WTC11 (cell line): ENCODE measurements around the gene IRAK2. TPM values are rescaled to one million over a fixed set of nuclear protein-coding genes. Genes with fewer than 3 reads are reported as not detected.

Experiments used
- ATAC-seq: fragments of 200-7000 bp; cut with Tn5 transposase; 2 replicates; pipeline ENCODE4 v1.10.0; 2021; ENCODE audit warnings: mild to moderate bottlenecking, moderate library complexity
- CTCF ChIA-PET: fragments of 300-600 bp; sonication (Branson Sonifier 250); formaldehyde crosslinking; loops from one replicate; lab custom pipeline; 2021; ENCODE audit warnings: antibody characterized with exemption; lab: Charles Lee
- POLR2A ChIA-PET: fragments of 350-600 bp; sonication (Branson Sonifier 250); formaldehyde crosslinking; loops from one replicate; lab custom pipeline; 2021; ENCODE audit warnings: antibody characterized with exemption; lab: Charles Lee
- DNase-seq: peaks from one replicate; pipeline ENCODE4 v3.0.0; 2021; ENCODE audit warnings: low spot score
- H3K27ac Mint-ChIP-seq: 2 replicates; pipeline ENCODE4 v1.8.0; 2021; ENCODE audit warnings: mixed read lengths
- H3K27me3 Mint-ChIP-seq: 2 replicates; pipeline ENCODE4 v1.8.0; 2021; ENCODE audit warnings: low read depth, mild to moderate bottlenecking, moderate library complexity, mixed read lengths
- H3K36me3 Mint-ChIP-seq: 2 replicates; pipeline ENCODE4 v1.8.0; 2021; ENCODE audit warnings: mixed read lengths
- H3K4me1 Mint-ChIP-seq: 2 replicates; pipeline ENCODE4 v1.8.0; 2022; ENCODE audit warnings: mixed read lengths
- H3K4me3 Mint-ChIP-seq: 2 replicates; pipeline ENCODE4 v1.8.0; 2021; ENCODE audit warnings: mild to moderate bottlenecking, moderate library complexity, mixed read lengths
- H3K9me3 Mint-ChIP-seq: 2 replicates; pipeline ENCODE4 v1.8.0; 2021; ENCODE audit warnings: mixed read lengths
- CREM ChIP-seq: sonication (generic); formaldehyde crosslinking; IDR thresholded peaks from 2 replicates; pipeline ENCODE4 v1.8.1; 2022; ENCODE audit warnings: mild to moderate bottlenecking, missing genetic modification reagents, moderate library complexity
- E2F5 ChIP-seq: sonication (generic); formaldehyde crosslinking; IDR thresholded peaks from 2 replicates; pipeline ENCODE4 v1.8.1; 2022; ENCODE audit warnings: mild to moderate bottlenecking, moderate library complexity, missing genetic modification reagents
- ESRRA ChIP-seq: sonication (generic); formaldehyde crosslinking; IDR thresholded peaks from 2 replicates; pipeline ENCODE4 v1.8.1; 2022; ENCODE audit warnings: mild to moderate bottlenecking, missing genetic modification reagents, borderline replicate concordance
- IRF2 ChIP-seq: sonication (generic); formaldehyde crosslinking; IDR thresholded peaks from 2 replicates; pipeline ENCODE4 v1.8.0; 2022; ENCODE audit warnings: low read depth, missing genetic modification reagents, borderline replicate concordance
- KAT7 ChIP-seq: sonication (generic); formaldehyde crosslinking; IDR thresholded peaks from 2 replicates; pipeline ENCODE4 v1.8.1; 2023; ENCODE audit warnings: missing genetic modification reagents, mild to moderate bottlenecking, borderline replicate concordance
- MYBL2 ChIP-seq: sonication (generic); formaldehyde crosslinking; IDR thresholded peaks from 2 replicates; pipeline ENCODE4 v1.8.1; 2023; ENCODE audit warnings: mild to moderate bottlenecking, moderate library complexity, missing genetic modification reagents
- PRDM15 ChIP-seq: sonication (generic); formaldehyde crosslinking; IDR thresholded peaks from 2 replicates; pipeline ENCODE4 v1.8.0; 2022; ENCODE audit warnings: missing genetic modification reagents
- PRRX2 ChIP-seq: fragments of 250-450 bp; sonication (Bioruptor Pico); IDR thresholded peaks from 2 replicates; pipeline ENCODE4 v1.8.0; 2021; ENCODE audit warnings: mild to moderate bottlenecking
- USF2 ChIP-seq: sonication (generic); formaldehyde crosslinking; IDR thresholded peaks from 2 replicates; pipeline ENCODE4 v1.8.1; 2023; ENCODE audit warnings: mild to moderate bottlenecking, missing genetic modification reagents, moderate library complexity
- ZNF121 ChIP-seq: sonication (generic); formaldehyde crosslinking; IDR thresholded peaks from 2 replicates; pipeline ENCODE4 v1.8.0; 2023; ENCODE audit warnings: missing genetic modification reagents
- ZNF416 ChIP-seq: fragments of 250-450 bp; sonication (Bioruptor Pico); IDR thresholded peaks from 2 replicates; pipeline ENCODE4 v1.9.0; 2021; ENCODE audit warnings: mild to moderate bottlenecking, inconsistent platforms
- total RNA-seq: library from RNA; stranded (reverse); gene quantifications from 3 replicates; pipeline ENCODE4 v1.2.3, GENCODE V29; 2021
- TF ChIP-seq, protein P1 (sequence below): sonication (generic); formaldehyde crosslinking; IDR thresholded peaks from 2 replicates; pipeline ENCODE4 v1.8.0; 2022; ENCODE audit warnings: mild to moderate bottlenecking, missing genetic modification reagents
- TF ChIP-seq, protein P2 (sequence below): sonication (generic); formaldehyde crosslinking; IDR thresholded peaks from 2 replicates; pipeline ENCODE4 v1.8.1; 2022; ENCODE audit warnings: low read depth, mild to moderate bottlenecking, moderate library complexity, missing genetic modification reagents, borderline replicate concordance
- TF ChIP-seq, protein P3 (sequence below): fragments of 250-450 bp; sonication (Bioruptor Pico); conservative IDR thresholded peaks from 2 replicates; pipeline ENCODE4 v1.9.0; 2021; ENCODE audit warnings: mild to moderate bottlenecking
- TF ChIP-seq, protein P4 (sequence below): sonication (generic); formaldehyde crosslinking; IDR thresholded peaks from 2 replicates; pipeline ENCODE4 v1.8.1; 2022; ENCODE audit warnings: mild to moderate bottlenecking, missing genetic modification reagents, moderate library complexity, borderline replicate concordance
- TF ChIP-seq, protein P5 (sequence below): sonication (generic); formaldehyde crosslinking; conservative IDR thresholded peaks from 2 replicates; pipeline ENCODE4 v1.8.1; 2022; ENCODE audit warnings: mild to moderate bottlenecking, missing genetic modification reagents
- TF ChIP-seq, protein P6 (sequence below): fragments of 250-450 bp; sonication (Bioruptor Pico); IDR thresholded peaks from 2 replicates; pipeline ENCODE4 v1.9.0; 2021; ENCODE audit warnings: moderate library complexity, mild to moderate bottlenecking, inconsistent platforms, borderline replicate concordance

Gene IRAK2
- total RNA-seq, 1 experiment from 2014 or later = 1.4 TPM

DNA sequence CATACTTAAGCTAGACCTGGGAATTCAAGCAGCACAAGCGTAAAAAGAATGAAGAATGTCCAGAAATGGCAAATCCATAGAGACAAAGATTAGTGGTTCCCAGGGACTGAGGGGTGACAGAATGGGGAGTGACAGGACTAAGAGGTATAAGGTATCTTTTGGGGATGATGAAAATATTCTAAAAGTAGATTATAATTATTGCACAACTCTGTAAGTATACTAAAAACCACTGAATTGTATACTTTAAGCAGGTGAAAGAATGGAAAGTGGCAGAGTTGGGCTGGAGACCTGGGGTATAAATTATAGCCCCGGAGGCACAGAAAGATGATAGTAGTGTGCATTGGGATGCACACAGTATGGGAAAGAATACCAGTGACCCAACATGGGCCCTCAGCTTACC lies 43.7 kb upstream of the IRAK2 start:
- no peak for ATAC-seq
- Mint-ChIP-seq H3K9me3 (no peaks in the 10 kb centered on the region), H3K36me3 (peaks cover 24% of the 10 kb centered on the region)

DNA sequence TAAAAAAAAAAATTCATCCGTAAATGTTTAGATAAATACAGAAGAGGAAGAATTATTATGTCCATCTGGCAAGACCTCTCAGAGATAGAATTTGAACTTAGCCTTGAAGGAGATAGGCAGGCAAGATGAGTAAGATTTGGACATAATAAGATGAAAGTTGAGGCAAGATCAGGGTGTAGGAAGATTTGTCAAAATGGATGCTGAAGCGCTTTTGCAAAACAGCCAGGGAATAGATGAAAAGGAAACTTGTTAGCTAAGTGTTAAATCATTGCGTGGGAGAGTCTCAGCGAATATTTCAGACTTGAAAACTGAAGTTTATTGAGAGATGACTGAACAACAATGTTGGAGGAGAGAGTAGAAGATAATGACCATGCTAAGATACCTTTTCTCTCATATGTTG lies 42.0 kb upstream of the IRAK2 start:
- POLR2A ChIA-PET = no interaction called here
- Mint-ChIP-seq H3K27me3 (no peaks in the 10 kb centered on the region), H3K4me1 (no peaks in the 10 kb centered on the region), H3K4me3 (no peak overlapping the region), H3K9me3 (no peaks in the 10 kb centered on the region), H3K36me3 (peaks cover 37% of the 10 kb centered on the region), H3K27ac (no peak overlapping the region)
- ATAC-seq (no peak), DNase-seq (no peak)
- CTCF ChIA-PET = no interaction called here
- TF ChIP-seq ESRRA (CRISPR knock-in tag) = no peak
- no peak for TF ChIP-seq PRRX2 (CRISPR knock-in tag)
- no peak for TF ChIP-seq USF2 (CRISPR knock-in tag)
- TF ChIP-seq, protein P1, sequence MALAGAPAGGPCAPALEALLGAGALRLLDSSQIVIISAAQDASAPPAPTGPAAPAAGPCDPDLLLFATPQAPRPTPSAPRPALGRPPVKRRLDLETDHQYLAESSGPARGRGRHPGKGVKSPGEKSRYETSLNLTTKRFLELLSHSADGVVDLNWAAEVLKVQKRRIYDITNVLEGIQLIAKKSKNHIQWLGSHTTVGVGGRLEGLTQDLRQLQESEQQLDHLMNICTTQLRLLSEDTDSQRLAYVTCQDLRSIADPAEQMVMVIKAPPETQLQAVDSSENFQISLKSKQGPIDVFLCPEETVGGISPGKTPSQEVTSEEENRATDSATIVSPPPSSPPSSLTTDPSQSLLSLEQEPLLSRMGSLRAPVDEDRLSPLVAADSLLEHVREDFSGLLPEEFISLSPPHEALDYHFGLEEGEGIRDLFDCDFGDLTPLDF (CRISPR knock-in tag) = no peak
- TF ChIP-seq MYBL2 (CRISPR knock-in tag) = no peak
- TF ChIP-seq, protein P2, sequence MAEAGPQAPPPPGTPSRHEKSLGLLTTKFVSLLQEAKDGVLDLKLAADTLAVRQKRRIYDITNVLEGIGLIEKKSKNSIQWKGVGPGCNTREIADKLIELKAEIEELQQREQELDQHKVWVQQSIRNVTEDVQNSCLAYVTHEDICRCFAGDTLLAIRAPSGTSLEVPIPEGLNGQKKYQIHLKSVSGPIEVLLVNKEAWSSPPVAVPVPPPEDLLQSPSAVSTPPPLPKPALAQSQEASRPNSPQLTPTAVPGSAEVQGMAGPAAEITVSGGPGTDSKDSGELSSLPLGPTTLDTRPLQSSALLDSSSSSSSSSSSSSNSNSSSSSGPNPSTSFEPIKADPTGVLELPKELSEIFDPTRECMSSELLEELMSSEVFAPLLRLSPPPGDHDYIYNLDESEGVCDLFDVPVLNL (CRISPR knock-in tag) = no peak
- TF ChIP-seq, protein P3, sequence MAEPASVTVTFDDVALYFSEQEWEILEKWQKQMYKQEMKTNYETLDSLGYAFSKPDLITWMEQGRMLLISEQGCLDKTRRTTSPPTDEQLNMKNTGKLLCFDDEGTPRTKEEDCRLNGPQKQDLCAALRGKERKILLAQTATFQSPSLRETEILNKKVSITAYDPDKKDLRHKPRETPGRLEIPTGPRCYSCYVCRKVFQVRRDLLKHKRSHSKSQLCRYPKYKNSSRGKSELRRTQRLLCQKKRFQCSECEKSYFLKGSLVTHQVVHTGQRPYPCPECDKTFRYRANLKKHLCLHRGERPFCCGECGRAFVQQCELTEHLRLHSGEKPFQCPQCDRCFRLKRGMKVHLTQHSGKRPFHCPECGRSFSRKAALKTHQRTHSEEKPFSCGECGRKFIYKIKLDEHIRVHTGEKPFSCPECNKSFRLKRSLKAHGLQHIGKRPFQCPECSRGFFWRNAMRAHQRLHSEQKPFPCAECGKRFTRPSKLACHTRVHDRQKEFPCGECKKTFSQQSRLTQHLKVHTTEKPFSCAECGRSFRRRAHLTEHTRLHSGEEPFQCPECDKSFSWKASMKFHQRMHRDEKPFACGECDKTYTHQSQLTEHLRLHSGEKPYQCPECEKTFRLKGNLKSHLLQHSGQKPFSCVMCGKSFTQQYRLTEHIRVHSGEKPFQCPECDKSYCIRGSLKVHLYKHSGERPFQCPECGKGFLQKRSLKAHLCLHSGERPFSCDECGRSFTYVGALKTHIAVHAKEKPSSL (CRISPR knock-in tag) = no peak
- TF ChIP-seq E2F5 (CRISPR knock-in tag) = no peak
- no peak for TF ChIP-seq ZNF416 (CRISPR knock-in tag)
- no peak for TF ChIP-seq PRDM15 (CRISPR knock-in tag)
- no peak for TF ChIP-seq IRF2 (CRISPR knock-in tag)

More for the DNA sequence above, 43.7 kb upstream of the IRAK2 start:
- Mint-ChIP-seq H3K27me3 (no peaks in the 10 kb centered on the region), H3K27ac (no peak overlapping the region), H3K4me3 (no peak overlapping the region), H3K4me1 (peaks cover 7% of the 10 kb centered on the region)
- ChIA-PET CTCF (no interaction called here), POLR2A (no interaction called here)
- no peak for DNase-seq
- TF ChIP-seq KAT7 = no peak
- TF ChIP-seq, protein P4, sequence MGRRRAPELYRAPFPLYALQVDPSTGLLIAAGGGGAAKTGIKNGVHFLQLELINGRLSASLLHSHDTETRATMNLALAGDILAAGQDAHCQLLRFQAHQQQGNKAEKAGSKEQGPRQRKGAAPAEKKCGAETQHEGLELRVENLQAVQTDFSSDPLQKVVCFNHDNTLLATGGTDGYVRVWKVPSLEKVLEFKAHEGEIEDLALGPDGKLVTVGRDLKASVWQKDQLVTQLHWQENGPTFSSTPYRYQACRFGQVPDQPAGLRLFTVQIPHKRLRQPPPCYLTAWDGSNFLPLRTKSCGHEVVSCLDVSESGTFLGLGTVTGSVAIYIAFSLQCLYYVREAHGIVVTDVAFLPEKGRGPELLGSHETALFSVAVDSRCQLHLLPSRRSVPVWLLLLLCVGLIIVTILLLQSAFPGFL (CRISPR knock-in tag) = no peak
- TF ChIP-seq, protein P5, sequence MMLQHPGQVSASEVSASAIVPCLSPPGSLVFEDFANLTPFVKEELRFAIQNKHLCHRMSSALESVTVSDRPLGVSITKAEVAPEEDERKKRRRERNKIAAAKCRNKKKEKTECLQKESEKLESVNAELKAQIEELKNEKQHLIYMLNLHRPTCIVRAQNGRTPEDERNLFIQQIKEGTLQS (CRISPR knock-in tag) = no peak
- TF ChIP-seq, protein P6, sequence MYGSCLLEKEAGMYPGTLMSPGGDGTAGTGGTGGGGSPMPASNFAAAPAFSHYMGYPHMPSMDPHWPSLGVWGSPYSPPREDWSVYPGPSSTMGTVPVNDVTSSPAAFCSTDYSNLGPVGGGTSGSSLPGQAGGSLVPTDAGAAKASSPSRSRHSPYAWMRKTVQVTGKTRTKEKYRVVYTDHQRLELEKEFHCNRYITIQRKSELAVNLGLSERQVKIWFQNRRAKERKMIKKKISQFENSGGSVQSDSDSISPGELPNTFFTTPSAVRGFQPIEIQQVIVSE (CRISPR knock-in tag) = no peak
- TF ChIP-seq, protein P3 (CRISPR knock-in tag) = no peak
- TF ChIP-seq CREM = no peak
- no peak for TF ChIP-seq ZNF121 (CRISPR knock-in tag)
